GM19099 (cell line): ENCODE measurements around the gene KLHL10.

Source experiments
- POLR2A ChIP-seq: IDR thresholded peaks from 3 replicates; pipeline ENCODE4 v1.6.1; 2011; ENCODE audit warnings: low read depth; ENCODE audit not compliant: insufficient read length; ENCODE audit errors: extremely low read depth

Gene KLHL10

GRCh38 chr17:41869426-41869825 lies 31.8 kb downstream of the KLHL10 start:
- no peak for TF ChIP-seq POLR2A

- no peak for TF ChIP-seq POLR2A
Observed at GRCh38 chr17:41870097-41870496, 32.5 kb downstream of the KLHL10 start.

DNA sequence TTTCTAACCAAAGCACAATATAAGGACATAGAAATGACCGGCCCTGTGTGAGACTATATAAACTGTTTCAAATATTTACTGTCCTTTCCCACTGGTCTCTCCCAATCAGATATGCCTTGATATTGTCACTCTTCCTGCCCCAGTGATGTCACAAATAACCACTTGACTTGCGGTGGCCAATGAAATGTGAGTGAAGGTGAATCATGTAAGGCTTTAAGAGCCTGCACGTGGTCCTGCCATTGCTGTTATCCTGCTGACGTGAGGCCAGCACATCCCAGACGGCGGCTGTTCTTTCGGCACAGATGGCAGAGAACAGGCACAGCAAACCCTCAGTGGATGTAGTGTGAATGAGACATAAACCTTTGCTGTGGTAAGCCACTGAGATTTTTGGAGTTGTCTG lies 33.0 kb downstream of the KLHL10 start:
- no peak for TF ChIP-seq POLR2A

GRCh38 chr17:41871789-41872188 lies 34.2 kb downstream of the KLHL10 start:
- TF ChIP-seq POLR2A = no peak

GRCh38 chr17:41873559-41874292 lies 36.1 kb downstream of the KLHL10 start:
- no peak for TF ChIP-seq POLR2A

- TF ChIP-seq POLR2A = no peak
Observed at GRCh38 chr17:41880130-41880529, 42.5 kb downstream of the KLHL10 start.

DNA sequence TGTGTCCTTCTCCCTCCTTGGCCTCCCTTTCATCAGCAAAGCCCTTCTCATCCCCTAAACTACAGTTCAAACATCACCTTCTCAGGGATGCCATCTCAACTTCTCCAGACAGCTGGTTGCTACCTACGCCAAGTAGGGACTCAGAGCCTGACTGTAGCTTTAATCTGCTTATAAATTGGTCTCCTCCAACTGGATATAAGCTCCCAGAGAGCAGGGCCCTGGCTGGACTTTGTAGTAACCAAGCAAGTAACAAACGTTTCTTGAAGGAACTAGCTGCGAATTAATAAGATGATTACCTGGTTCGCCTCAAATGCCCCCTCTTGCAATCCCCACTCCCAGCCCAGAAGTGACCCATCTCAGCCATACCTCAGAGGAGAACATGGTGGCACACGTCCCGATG lies 45.1 kb downstream of the KLHL10 start:
- TF ChIP-seq POLR2A = no peak

- TF ChIP-seq POLR2A = no peak
Observed at GRCh38 chr17:41885733-41886132, 48.1 kb downstream of the KLHL10 start.

DNA sequence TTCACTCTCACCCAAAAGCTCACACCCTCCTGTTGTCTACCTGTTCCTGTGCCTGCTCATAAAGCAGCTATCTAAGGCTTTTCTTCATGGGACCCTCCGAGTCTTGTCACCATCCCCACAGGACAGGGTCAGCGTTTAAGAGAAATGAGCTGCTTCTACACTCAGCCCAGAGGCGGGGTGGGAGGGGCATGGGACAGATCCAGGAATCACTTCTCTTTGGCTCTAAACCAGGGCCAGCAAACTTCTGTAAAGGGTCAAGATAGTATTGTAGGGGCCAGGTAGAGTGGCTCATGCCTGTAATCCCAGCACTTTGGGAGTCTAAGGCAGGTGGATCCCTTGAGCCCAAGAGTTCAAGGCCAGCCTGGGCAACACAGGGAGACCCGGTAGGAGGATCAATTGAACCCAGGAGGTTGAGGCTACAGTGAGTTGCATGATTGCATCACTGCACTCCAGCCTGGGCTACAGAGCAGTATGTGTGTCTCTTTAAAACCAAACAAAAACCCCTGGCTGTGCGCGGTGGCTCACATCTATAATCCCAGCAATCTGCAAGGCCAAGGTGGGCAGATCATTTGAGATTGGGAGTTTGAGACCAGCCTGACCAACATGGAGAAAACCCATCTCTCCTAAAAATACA lies 50.8 kb downstream of the KLHL10 start:
- TF ChIP-seq POLR2A = no peak

GRCh38 chr17:41891135-41892020 lies 53.8 kb downstream of the KLHL10 start:
- no peak for TF ChIP-seq POLR2A

DNA sequence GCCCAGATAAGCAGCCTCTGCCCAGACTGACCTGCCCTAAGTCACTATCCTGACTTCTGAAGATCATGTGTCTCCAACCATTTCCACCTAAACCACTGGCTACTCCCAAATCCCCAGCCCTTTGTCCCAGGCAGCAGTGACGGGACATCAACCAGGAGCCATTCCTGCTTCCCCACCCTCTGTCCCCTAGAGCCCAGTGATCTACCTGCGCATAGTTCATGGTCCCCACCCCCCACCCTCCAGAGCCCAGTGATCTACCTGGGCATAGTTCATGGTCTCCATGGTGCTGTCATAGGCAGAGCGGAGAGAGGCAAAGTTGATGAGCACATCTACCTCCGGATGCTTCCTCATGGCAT lies 54.4 kb downstream of the KLHL10 start:
- TF ChIP-seq POLR2A = no peak

DNA sequence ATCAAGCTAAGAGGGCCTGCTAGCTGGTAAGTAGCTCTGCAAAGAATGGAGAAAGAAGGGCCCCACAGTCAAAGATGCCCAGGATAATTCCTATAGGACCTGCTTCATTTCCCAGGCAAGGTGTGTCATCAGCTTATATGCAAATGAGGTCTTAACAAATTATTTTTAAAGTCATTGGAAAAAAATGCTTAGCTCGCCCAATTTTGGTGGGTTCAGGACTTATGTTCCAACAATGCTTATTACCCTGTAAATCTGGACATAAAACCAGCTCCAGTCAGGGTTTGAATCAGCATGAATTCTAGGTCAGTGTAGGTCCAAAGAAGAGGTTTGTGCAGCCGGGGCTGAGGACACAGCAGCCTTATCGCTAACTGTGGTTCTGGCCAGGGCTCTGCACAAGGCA lies 55.8 kb downstream of the KLHL10 start:
- no peak for TF ChIP-seq POLR2A

DNA sequence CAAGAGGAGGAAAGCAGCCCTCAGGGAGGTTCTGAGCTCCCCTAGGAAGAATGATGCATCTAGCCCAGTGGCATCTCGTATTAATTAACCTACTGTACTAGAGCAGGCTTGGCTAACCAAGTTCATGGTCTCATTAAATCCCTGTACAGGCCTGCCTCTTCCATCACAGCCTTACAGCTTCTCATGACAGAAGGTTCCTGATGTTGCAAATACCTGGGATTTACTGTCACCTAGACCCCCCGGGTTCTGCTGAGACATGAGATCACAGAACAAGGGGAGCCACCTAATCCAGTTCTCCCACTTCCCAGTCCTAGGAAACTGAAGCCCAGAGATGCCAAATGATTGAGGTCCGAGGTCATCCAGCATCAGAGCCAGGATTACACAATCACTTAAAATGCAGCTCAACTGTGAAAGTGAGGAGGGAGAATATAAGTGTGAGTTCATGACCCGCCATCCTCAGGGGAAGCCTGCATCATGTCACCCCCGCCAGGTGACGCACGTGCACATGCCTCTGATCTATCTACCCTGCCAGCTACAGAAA lies 57.2 kb downstream of the KLHL10 start:
- no peak for TF ChIP-seq POLR2A

GRCh38 chr17:41895617-41896016 lies 58.0 kb downstream of the KLHL10 start:
- TF ChIP-seq POLR2A = no peak

- no peak for TF ChIP-seq POLR2A
Observed at GRCh38 chr17:41896726-41897125, 59.1 kb downstream of the KLHL10 start.
